HG03139 (cell line): Measurements from ENCODE around the gene ADGRF5.

Experiments used
- ATAC-seq: cut with Tn5 transposase; IDR thresholded peaks from one replicate; pipeline ENCODE4 v1.9.1; 2021; ENCODE audit not compliant: unreplicated experiment

Gene ADGRF5

DNA sequence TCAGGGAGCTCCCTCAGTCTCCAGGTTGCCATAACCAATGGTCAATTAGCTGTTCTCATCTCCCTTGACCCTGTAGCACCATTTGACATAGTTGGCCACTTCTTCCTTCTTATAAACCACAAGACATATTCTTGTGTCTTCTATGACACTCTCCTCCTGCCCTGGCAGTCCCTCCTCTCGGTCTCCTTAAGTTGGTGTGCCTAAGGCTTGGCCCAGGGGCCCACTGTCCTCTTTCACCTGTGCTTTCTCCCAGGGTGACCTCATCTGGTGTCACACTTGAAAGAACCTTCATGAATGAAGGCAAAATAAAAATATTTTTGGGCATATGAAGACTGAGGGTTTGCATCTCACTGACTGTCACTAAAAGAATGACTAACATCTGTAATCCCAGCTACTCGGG, 9.7 kb upstream of the ADGRF5 start:
- ATAC-seq: no peak

DNA sequence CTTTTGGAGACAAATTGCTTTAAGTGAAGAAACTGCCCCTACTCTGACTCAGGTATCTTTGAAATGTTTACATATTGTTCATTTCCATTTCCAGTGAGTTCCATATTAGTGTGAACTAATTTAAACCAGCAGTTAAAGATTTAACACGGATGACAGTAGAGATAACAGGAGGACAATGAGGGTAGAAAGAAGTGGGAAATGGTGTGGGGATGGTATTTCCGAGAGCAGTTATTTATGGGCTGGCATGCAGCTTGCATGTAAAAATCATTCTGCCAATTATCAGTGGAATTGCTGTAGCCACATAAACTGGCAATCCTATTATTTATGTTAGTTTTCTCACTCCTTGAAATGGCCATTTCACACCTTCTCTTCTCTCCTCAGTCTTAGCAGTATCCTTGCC, 8.6 kb upstream of the ADGRF5 start:
- no peak for ATAC-seq

DNA sequence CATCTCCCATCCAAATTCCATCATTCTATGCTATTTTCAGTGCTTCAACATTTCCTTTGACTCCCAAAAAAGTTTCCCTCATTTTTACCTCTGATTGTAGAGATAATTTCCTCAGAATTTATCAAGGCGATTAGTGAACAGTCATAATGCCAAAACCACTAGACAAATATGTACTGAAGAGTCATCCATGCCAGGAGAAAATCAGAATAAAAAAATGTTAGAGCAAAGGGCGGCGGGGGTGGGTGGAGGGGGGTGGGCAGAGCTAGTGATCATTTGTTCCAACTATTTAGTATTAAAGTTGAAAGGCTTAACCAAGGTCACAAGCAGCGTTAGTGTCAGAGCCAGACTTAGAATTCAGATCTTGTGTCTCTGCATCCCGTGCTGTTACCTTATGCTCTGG, 5.3 kb upstream of the ADGRF5 start:
- no peak for ATAC-seq

GRCh38 chr6:46926481-46926880, 4.7 kb upstream of the ADGRF5 start:
- ATAC-seq: no peak

DNA sequence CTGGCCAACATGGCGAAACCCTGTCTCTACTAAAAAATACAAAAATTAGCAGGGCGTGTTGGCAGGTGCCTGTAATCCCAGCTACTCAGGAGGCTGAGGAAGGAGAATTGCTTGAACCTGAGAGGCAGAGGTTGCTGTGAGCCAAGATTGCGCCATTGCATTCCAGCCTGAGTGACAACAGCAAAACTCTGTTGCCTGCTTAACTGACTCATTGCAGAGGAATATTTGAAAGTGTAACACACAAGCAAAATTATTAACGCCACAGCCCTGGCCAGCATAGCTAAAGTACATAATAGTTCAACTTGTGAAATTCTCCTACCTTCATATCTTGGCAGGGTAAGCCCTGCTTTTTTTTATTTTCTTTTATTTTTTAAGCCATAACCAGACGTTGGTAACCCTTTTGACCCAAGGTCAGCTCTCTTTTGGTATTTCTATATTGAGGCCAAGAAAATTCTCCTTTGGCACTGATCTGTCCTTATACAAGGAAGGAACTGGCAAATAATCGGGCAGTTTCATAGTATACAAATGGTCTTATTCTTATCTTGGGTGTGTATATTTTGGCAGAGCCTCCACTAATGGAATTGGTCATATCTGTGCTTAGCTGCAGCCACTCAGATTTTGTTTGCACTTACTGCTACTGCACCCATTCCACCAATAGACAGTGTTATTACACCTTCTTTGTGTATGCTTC, 4.0 kb upstream of the ADGRF5 start:
- no peak for ATAC-seq

DNA sequence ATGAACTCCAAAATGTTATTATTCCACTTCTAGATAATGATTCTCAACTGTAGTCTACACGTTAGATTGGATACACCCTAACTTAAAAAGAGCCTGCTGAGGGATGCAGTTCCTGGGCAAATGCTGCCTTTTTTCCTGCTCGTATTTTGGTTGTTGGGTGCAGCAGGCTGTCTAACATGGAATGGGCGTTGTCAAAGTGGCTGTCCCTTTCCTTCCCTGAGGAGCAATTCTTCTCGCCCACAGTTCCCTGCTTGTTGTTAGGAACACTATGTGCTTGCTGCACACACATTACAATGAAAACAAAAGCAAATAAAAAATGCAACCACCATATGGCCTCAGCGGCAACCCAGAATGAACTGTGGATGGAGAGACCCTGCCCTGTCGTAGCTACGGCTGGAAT, 1.7 kb upstream of the ADGRF5 start:
- no peak for ATAC-seq

DNA sequence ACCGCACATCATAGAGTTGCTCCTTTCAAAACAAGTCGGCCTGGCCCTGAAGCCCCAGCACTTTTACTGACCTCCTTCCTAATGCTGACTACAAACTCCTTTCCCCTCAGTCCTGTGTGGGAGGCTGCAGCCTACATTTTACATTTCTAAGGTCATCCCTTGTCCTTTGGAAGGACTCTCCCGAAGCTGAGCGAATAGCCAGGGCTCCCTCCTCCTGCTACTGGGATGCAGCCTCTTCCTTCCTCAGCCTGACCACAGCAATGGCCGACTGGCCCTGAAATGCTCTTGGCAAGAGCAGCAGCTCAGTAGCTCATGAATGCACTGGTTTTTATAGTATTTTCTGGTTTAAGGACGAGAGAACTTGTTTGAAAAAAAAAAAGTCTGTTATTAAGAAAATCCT, 679 bp downstream of the ADGRF5 start:
- ATAC-seq: no peak

- ATAC-seq: no peak
Observed at GRCh38 chr6:46918806-46919205, 2.9 kb downstream of the ADGRF5 start.

GRCh38 chr6:46917002-46917545, 4.7 kb downstream of the ADGRF5 start:
- no peak for ATAC-seq

- no peak for ATAC-seq
Observed at GRCh38 chr6:46915866-46916265, 5.9 kb downstream of the ADGRF5 start.

GRCh38 chr6:46915380-46915779, 6.4 kb downstream of the ADGRF5 start:
- no peak for ATAC-seq

DNA sequence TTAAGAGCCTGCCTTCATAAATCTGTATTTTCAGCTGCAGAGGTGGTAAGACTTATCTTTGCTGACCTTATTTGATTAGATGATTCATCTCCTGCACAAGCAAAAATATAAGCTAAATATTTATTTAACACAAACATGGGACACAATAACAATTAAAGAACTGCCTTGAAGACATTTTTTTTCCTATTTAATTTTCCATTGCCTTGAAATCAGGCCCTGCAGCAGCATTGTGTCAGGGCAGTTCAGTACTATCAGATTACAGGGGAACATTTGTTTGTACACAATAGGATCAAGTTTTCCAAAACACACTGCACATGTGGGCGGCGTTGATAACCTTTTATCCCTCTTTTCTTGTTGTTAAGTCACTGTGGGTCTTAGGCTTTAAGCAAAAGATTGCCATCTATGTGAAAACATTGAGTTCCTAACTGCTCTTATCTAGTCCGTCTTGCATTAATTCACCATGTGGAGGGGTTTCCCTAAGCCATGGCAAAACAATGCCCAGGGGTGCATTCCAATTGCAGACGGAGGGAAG, 7.4 kb downstream of the ADGRF5 start:
- ATAC-seq: no peak

GRCh38 chr6:46909371-46909770, 12.4 kb downstream of the ADGRF5 start:
- no peak for ATAC-seq

DNA sequence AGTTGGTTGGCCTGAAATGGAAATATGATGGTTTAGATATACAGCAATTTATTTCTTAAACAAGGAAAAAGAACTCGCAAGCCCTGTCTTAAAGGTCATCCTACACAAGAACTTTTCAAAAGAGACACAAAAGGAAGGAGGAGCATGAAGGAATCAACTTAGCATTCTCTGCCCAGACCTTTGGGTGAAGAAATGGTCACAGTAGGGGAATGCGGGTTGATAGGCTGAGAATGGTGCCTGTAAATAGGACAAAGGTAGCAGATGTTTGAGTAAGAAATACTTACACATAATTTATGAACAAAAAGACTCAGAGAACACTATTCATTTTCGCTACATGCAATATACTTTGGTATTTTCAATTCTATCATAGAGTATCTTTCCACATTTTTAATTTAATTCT, 15.0 kb downstream of the ADGRF5 start:
- no peak for ATAC-seq

- no peak for ATAC-seq
Observed at GRCh38 chr6:46904117-46904516, 17.6 kb downstream of the ADGRF5 start.

- no peak for ATAC-seq
Observed at GRCh38 chr6:46903175-46903574, 18.6 kb downstream of the ADGRF5 start.

DNA sequence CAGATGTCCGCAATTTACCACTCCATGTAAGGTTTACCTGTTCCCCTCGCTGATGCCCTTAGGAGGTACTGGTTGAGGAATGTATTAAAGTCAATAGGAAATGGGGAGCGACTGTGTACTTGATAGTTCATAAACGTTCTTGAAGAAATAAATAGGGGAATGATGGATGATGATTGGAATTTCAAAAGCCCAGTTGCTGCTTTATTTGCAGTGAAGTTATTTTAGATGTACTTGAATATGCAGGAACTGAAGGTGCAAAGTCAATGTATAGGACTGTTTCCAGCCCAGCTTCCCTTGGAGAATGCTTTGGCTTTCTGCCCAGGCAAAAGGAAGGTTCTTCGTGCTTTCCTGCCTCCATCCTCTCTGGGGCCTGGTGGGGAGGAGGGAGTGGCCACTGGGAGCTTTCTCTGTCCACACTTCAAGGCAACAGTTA, 19.8 kb downstream of the ADGRF5 start:
- no peak for ATAC-seq

- ATAC-seq: no peak
Observed at GRCh38 chr6:46900266-46900665, 21.5 kb downstream of the ADGRF5 start.

DNA sequence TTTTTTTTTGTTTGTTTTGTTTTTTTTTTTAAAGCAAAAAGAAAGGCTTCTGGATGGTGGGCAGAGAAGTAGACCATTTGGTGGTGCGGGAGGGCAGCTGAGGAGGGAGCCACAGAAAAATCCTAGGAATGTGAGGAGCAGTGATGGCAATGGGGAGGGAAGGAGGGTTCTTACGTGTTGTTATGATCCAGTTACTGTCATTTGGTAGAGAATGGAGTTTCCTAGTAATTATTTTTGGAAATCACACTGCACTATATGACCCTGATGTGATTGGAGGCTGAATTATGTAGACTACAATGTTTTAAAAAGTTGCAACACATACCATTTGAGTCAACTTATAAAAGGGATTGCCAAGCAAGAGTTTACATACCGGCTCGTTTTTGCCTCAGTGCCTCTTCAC, 22.1 kb downstream of the ADGRF5 start:
- ATAC-seq: no peak

DNA sequence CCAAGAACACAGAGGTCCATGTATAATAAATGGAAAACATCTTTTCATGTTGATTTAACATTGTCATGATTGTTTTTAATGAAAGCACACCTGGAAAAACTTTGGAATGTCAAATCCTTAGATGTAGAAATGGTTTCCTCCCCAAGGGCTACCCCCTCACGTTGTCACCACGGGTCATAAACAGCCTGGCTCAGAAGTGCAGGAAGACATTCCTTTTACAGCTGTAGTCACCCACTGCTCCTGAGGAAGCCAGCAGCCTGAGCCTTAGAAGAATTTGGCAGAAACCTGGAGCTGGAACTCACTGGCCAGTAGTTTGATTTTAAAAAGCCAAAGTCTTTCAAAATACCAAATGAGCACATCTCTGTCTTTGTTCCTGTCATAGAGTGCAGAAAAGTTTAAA, 23.7 kb downstream of the ADGRF5 start:
- no peak for ATAC-seq

DNA sequence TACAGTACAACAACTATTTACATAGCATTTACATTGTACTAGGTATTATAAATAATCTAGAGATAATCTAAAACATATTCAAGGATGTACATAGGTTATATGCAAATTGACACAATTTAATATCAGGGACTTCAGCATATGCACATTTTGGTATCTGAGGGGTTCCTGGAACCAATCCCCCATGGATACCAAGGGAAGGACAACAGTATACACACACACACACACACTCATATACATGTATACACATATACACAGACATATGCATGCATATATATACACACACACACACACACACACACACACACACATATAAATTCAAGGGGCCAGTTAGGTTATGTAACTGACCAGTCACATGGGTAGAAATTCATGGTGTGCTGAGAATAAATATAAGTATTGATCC, 24.9 kb downstream of the ADGRF5 start:
- ATAC-seq: no peak

- no peak for ATAC-seq
Observed at GRCh38 chr6:46895930-46896329, 25.8 kb downstream of the ADGRF5 start.

DNA sequence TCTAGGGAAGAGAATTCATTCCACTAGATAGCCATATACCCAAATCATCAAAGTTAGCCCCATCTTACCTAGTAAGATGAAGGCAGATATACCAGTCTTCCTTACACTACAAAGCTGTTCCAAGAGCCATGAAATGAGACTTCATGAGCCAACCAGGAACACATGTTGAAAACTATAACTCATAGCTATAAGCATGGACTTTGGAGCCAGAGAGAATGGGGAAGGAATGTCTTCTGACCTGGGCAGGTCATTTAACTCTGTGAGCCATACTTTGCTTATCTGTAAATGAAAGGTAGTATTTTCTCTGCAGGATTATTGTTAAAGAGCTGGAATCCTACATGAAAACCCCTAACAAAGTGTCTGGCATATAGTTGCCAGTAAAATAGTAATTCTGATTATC, 27.3 kb downstream of the ADGRF5 start:
- no peak for ATAC-seq
